ENCODE results near the gene DACT3.

The DACT3 gene

GRCh38 chr19:46599716-46600373, 61.1 kb downstream of the DACT3 start:
- DNase-seq: peak; percentile 41 to 45
- TF ChIP-seq GATA1 (IDR thresholded peaks at IDR 0.05; ENCODE audit: low read depth, low read length) (no peak), POLR2A (IDR thresholded peaks at IDR 0.05; ENCODE audit: low read length) (no peak)

GRCh38 chr19:46598372-46598917, 62.5 kb downstream of the DACT3 start:
- TF ChIP-seq GATA1 (IDR thresholded peaks at IDR 0.05; ENCODE audit: low read depth, low read length) (no peak), POLR2A (IDR thresholded peaks at IDR 0.05; ENCODE audit: low read length) (no peak)
- DNase-seq: no peak

Data from erythroblast (primary cell).